Transverse colon (tissue), 3 donors: ENCODE data around the gene STRADA.

Experiments
- CTCF ChIP-seq, 5 experiments: fragments of 200-600 bp in 3 of 5; fragments of 450-650 bp in 2 of 5; sonication (generic) in 3 of 5; IDR thresholded peaks; 1 replicate in 2 of 5; 2 replicates in 3 of 5; pipeline ENCODE4 v1.5.1; 2016 to 2017; ENCODE audit warnings: antibody characterized with exemption in 5 of 5, inconsistent platforms in 3 of 5, mild to moderate bottlenecking in 2 of 5, moderate library complexity in 1 of 5
- EP300 ChIP-seq: sonication (generic); formaldehyde crosslinking; IDR thresholded peaks from one replicate; pipeline ENCODE4 v1.6.1; 2017; ENCODE audit warnings: antibody characterized with exemption, low read depth

- TF ChIP-seq CTCF (IDR thresholded peaks at IDR 0.05), result no peak
- no peak for TF ChIP-seq EP300
Measured at GRCh38 chr17:63679214-63679613, 62.4 kb downstream of the STRADA start.
